Liver (tissue), 9 donors: ENCODE measurements around the gene MUL1. TPM values are rescaled to one million over a fixed set of nuclear protein-coding genes. Genes with fewer than 3 reads are reported as not detected.
A peak's percentile ranks its signal among the peaks of the same experiment; 100 is the strongest.

ENCODE experiments used
- DNase-seq: peaks from one replicate; pipeline ENCODE4 v3.0.0-alpha.2; 2017; ENCODE audit warnings: low spot score
- H3K27ac ChIP-seq, 2 donors: one replicate each; pipeline ENCODE4 v1.7.0; 2013; ENCODE audit warnings: inconsistent platforms in 2 of 2, low read length in 2 of 2, control low read depth in 1 of 2, low read depth in 1 of 2, mild to moderate bottlenecking in 1 of 2
- H3K27me3 ChIP-seq, 4 donors: one replicate each; pipeline versions ENCODE4 v1.6.1 to v1.7.0; 2013; ENCODE audit warnings: low read length in 3 of 4, inconsistent platforms in 1 of 4, mild to moderate bottlenecking in 1 of 4, moderate library complexity in 1 of 4; ENCODE audit not compliant: control insufficient read depth in 4 of 4, insufficient read depth in 4 of 4
- H3K36me3 ChIP-seq, 4 donors: one replicate each; pipeline versions ENCODE4 v1.6.1 to v1.7.0; 2013; ENCODE audit warnings: low read length in 3 of 4, mild to moderate bottlenecking in 3 of 4, low read depth in 1 of 4, moderate library complexity in 1 of 4; ENCODE audit not compliant: control insufficient read depth in 4 of 4, insufficient read depth in 3 of 4
- H3K4me1 ChIP-seq, 4 donors: one replicate each; pipeline versions ENCODE4 v1.6.1 to v1.7.0; 2013; ENCODE audit warnings: low read length in 3 of 4, mild to moderate bottlenecking in 3 of 4, moderate library complexity in 1 of 4; ENCODE audit not compliant: control insufficient read depth in 4 of 4, insufficient read depth in 4 of 4
- H3K4me3 ChIP-seq, 3 donors: one replicate each; pipeline versions ENCODE4 v1.6.1 to v1.7.0; 2013; ENCODE audit warnings: low read length in 3 of 3, control low read depth in 1 of 3, low read depth in 1 of 3, mild to moderate bottlenecking in 1 of 3
- H3K9ac ChIP-seq, 2 donors: one replicate each; pipeline ENCODE4 v1.7.0; 2013; ENCODE audit warnings: low read length in 2 of 2, mild to moderate bottlenecking in 2 of 2, moderate library complexity in 2 of 2, control low read depth in 1 of 2, low read depth in 1 of 2
- H3K9me3 ChIP-seq, 4 donors: one replicate each; pipeline versions ENCODE4 v1.6.1 to v1.7.0; 2013; ENCODE audit warnings: low read length in 3 of 4; ENCODE audit not compliant: control insufficient read depth in 4 of 4
- EGR1 ChIP-seq, 2 donors: IDR thresholded peaks; 2 replicates each; pipeline ENCODE4 v1.6.1; 2016 to 2018; ENCODE audit warnings: antibody characterized with exemption in 2 of 2, low read depth in 2 of 2
- FOXA1 ChIP-seq: IDR thresholded peaks from 2 replicates; pipeline ENCODE4 v1.6.1; 2016; ENCODE audit warnings: antibody characterized with exemption
- FOXA2 ChIP-seq: IDR thresholded peaks from 2 replicates; pipeline ENCODE4 v1.6.1; 2016; ENCODE audit warnings: antibody characterized with exemption
- GABPA ChIP-seq, 2 donors: IDR thresholded peaks in 1 of 2; conservative IDR thresholded peaks in 1 of 2; 2 replicates each; pipeline ENCODE4 v1.6.1; 2016; ENCODE audit warnings: antibody characterized with exemption in 2 of 2, mild to moderate bottlenecking in 1 of 2, moderate library complexity in 1 of 2
- HNF4A ChIP-seq, 2 donors: conservative IDR thresholded peaks; 2 replicates each; pipeline ENCODE4 v1.6.1; 2016; ENCODE audit warnings: antibody characterized with exemption in 2 of 2, mild to moderate bottlenecking in 2 of 2
- HNF4G ChIP-seq: IDR thresholded peaks from 2 replicates; pipeline ENCODE4 v1.6.1; 2016; ENCODE audit warnings: antibody characterized with exemption
- JUND ChIP-seq, 2 donors: IDR thresholded peaks; 2 replicates each; pipeline ENCODE4 v1.6.1; 2016; ENCODE audit warnings: antibody characterized with exemption in 2 of 2
- NR2F2 ChIP-seq: IDR thresholded peaks from 2 replicates; pipeline ENCODE4 v1.6.1; 2016; ENCODE audit warnings: antibody characterized with exemption
- RAD21 ChIP-seq, 2 donors: IDR thresholded peaks; 2 replicates each; pipeline ENCODE4 v1.6.1; 2016; ENCODE audit warnings: antibody characterized with exemption in 2 of 2, mild to moderate bottlenecking in 2 of 2
- RXRA ChIP-seq, 2 donors: IDR thresholded peaks; 2 replicates each; pipeline ENCODE4 v1.6.1; 2017 to 2018; ENCODE audit warnings: antibody characterized with exemption in 2 of 2, mild to moderate bottlenecking in 1 of 2
- SP1 ChIP-seq: IDR thresholded peaks from 2 replicates; pipeline ENCODE4 v1.6.1; 2018; ENCODE audit warnings: antibody characterized with exemption, mild to moderate bottlenecking
- TAF1 ChIP-seq: conservative IDR thresholded peaks from 2 replicates; pipeline ENCODE4 v1.6.1; 2016; ENCODE audit warnings: antibody characterized with exemption, mild to moderate bottlenecking
- YY1 ChIP-seq: IDR thresholded peaks from 2 replicates; pipeline ENCODE4 v1.6.1; 2016; ENCODE audit warnings: antibody characterized with exemption, mild to moderate bottlenecking
- whole genome bisulfite sequencing: extraction: QIAGEN DNeasy Blood & Tissue Kit; methylation state at CpG from one replicate; pipeline ENCODE4 v1.1.7; 2013; 5-methylcytosine and 5-hydroxymethylcytosine counted together
- polyA plus RNA-seq, 2 donors: library from polyadenylated mRNA; stranded (reverse) in 1 of 2; unstranded in 1 of 2; fragments of 200-250 nt in 1 of 2; fragments of >200 nt in 1 of 2; fragmentation: Nextera tagmentation in 1 of 2; extraction: Ambion mirVana in 1 of 2; gene quantifications; one replicate each; pipeline versions ENCODE4 v1.2.1 to v1.2.3, GENCODE V29; 2013 to 2015
- total RNA-seq, 2 donors: library from RNA; depleted of rRNA; stranded (reverse); fragments of >200 nt; gene quantifications; one replicate each; pipeline ENCODE4 v1.2.3, GENCODE V29; 2014
- TF ChIP-seq, protein P1 (sequence below): IDR thresholded peaks from 2 replicates; pipeline ENCODE4 v1.6.1; 2016; ENCODE audit warnings: antibody characterized with exemption
- TF ChIP-seq, protein P2 (sequence below): IDR thresholded peaks from 2 replicates; pipeline ENCODE4 v1.6.1; 2016; ENCODE audit warnings: antibody characterized with exemption
- TF ChIP-seq, protein P3 (sequence below): IDR thresholded peaks from 2 replicates; pipeline ENCODE4 v1.6.1; 2016; ENCODE audit warnings: antibody characterized with exemption, mild to moderate bottlenecking
- TF ChIP-seq, protein P4 (sequence below): IDR thresholded peaks from 2 replicates; pipeline ENCODE4 v1.6.1; 2016; ENCODE audit warnings: antibody characterized with exemption
- TF ChIP-seq, protein P5 (sequence below): fragments of 150-350 bp; IDR thresholded peaks from 2 replicates; pipeline ENCODE4 v1.5.1; 2017; ENCODE audit warnings: improper control_type of control experiment, low read depth, low read length; ENCODE audit not compliant: missing input control
- donor health status: healthy.
- donor health status: healthy.
- donor health status: healthy.
- donor health status: healthy.
- donor health status: healthy.

Gene MUL1
- total and polyA plus RNA-seq, 4 donors: 9.5 to 19.4 (median 16.8) TPM

DNA sequence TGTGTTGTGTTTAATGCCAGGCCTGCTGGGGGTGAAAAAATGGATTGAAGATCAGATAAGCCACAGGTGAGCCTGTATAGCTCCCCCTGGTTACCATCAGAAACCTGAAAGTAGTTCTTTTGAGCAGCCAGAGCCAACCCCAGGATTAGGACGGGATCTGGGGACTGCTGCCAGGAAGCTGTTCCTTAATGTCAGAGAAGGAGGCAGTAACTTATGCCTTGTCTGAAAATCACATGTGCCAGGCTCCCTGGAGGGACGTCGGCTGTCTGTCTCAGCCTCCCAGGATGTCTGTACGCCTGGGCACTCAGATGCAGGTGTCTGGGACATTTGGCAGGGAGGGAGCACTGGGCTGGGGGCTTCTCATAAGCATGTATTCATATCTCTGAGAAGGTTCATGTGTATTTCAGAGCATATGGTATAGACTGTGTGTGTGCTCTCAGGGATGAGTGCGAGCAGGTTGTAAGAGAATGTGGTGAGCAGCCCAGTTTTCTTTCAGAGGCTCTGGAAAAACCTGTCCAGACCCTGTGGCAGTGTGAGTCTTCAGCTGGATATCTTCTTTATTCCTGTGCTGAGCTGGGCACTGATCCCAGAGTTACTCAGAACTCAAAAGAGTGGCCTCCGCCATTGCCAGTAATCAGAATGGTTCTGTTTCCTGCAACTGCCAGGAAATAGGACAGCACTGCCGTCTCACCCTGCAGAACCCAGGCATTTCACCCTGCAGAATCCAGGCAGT is 47.2 kb upstream of the MUL1 start:
- no peak overlapping the region for H3K4me3 ChIP-seq
- TF ChIP-seq, protein P1, sequence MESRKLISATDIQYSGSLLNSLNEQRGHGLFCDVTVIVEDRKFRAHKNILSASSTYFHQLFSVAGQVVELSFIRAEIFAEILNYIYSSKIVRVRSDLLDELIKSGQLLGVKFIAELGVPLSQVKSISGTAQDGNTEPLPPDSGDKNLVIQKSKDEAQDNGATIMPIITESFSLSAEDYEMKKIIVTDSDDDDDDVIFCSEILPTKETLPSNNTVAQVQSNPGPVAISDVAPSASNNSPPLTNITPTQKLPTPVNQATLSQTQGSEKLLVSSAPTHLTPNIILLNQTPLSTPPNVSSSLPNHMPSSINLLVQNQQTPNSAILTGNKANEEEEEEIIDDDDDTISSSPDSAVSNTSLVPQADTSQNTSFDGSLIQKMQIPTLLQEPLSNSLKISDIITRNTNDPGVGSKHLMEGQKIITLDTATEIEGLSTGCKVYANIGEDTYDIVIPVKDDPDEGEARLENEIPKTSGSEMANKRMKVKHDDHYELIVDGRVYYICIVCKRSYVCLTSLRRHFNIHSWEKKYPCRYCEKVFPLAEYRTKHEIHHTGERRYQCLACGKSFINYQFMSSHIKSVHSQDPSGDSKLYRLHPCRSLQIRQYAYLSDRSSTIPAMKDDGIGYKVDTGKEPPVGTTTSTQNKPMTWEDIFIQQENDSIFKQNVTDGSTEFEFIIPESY: no peak
- no peak for TF ChIP-seq HNF4A (conservative IDR thresholded peaks at IDR 0.05)
- TF ChIP-seq, protein P2, sequence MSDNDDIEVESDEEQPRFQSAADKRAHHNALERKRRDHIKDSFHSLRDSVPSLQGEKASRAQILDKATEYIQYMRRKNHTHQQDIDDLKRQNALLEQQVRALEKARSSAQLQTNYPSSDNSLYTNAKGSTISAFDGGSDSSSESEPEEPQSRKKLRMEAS: no peak
- no peak for TF ChIP-seq RAD21 (IDR thresholded peaks at IDR 0.05)
- TF ChIP-seq TAF1: no peak
- TF ChIP-seq, protein P3, sequence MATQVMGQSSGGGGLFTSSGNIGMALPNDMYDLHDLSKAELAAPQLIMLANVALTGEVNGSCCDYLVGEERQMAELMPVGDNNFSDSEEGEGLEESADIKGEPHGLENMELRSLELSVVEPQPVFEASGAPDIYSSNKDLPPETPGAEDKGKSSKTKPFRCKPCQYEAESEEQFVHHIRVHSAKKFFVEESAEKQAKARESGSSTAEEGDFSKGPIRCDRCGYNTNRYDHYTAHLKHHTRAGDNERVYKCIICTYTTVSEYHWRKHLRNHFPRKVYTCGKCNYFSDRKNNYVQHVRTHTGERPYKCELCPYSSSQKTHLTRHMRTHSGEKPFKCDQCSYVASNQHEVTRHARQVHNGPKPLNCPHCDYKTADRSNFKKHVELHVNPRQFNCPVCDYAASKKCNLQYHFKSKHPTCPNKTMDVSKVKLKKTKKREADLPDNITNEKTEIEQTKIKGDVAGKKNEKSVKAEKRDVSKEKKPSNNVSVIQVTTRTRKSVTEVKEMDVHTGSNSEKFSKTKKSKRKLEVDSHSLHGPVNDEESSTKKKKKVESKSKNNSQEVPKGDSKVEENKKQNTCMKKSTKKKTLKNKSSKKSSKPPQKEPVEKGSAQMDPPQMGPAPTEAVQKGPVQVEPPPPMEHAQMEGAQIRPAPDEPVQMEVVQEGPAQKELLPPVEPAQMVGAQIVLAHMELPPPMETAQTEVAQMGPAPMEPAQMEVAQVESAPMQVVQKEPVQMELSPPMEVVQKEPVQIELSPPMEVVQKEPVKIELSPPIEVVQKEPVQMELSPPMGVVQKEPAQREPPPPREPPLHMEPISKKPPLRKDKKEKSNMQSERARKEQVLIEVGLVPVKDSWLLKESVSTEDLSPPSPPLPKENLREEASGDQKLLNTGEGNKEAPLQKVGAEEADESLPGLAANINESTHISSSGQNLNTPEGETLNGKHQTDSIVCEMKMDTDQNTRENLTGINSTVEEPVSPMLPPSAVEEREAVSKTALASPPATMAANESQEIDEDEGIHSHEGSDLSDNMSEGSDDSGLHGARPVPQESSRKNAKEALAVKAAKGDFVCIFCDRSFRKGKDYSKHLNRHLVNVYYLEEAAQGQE: no peak
- TF ChIP-seq NR2F2: no peak
- no peak for TF ChIP-seq RXRA (IDR thresholded peaks at IDR 0.05)
- TF ChIP-seq FOXA1: no peak
- no peak for TF ChIP-seq EGR1 (IDR thresholded peaks at IDR 0.05; ENCODE audit: low read depth in 2 of 2)
- no peak for TF ChIP-seq HNF4G
- TF ChIP-seq YY1: no peak
- TF ChIP-seq JUND (IDR thresholded peaks at IDR 0.05): no peak
- TF ChIP-seq, protein P4, sequence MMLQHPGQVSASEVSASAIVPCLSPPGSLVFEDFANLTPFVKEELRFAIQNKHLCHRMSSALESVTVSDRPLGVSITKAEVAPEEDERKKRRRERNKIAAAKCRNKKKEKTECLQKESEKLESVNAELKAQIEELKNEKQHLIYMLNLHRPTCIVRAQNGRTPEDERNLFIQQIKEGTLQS: no peak
- no peak for TF ChIP-seq SP1
- TF ChIP-seq GABPA (IDR thresholded peaks at IDR 0.05 in 1 of 2, conservative IDR thresholded peaks at IDR 0.05 in 1 of 2): no peak
- TF ChIP-seq, protein P5, sequence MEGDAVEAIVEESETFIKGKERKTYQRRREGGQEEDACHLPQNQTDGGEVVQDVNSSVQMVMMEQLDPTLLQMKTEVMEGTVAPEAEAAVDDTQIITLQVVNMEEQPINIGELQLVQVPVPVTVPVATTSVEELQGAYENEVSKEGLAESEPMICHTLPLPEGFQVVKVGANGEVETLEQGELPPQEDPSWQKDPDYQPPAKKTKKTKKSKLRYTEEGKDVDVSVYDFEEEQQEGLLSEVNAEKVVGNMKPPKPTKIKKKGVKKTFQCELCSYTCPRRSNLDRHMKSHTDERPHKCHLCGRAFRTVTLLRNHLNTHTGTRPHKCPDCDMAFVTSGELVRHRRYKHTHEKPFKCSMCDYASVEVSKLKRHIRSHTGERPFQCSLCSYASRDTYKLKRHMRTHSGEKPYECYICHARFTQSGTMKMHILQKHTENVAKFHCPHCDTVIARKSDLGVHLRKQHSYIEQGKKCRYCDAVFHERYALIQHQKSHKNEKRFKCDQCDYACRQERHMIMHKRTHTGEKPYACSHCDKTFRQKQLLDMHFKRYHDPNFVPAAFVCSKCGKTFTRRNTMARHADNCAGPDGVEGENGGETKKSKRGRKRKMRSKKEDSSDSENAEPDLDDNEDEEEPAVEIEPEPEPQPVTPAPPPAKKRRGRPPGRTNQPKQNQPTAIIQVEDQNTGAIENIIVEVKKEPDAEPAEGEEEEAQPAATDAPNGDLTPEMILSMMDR: no peak
- no peak for TF ChIP-seq FOXA2
- H3K27me3 ChIP-seq: peaks cover 0 to 7% (median 0%) of the 10 kb centered on the region in 4 donors
- H3K36me3 ChIP-seq: no peaks in the 10 kb centered on the region
- H3K9ac ChIP-seq: no peak overlapping the region
- peak overlapping the region in 1 of 2 donors; percentile 12 for H3K27ac ChIP-seq
- no peak for DNase-seq
- no peaks in the 10 kb centered on the region for H3K9me3 ChIP-seq
- 68% methylated on average over 7 of the region's 7 CpGs for WGBS
- peaks cover 5 to 25% (median 9%) of the 10 kb centered on the region in 4 donors for H3K4me1 ChIP-seq
